GM19324 (cell line): ENCODE measurements around the gene CYP27C1.
"Not testable (repeated sequence)": the region's sequence is repeated elsewhere in the genome, so short reads cannot be mapped to it uniquely, and the experiment has no call there.

Experiments used
- ATAC-seq: cut with Tn5 transposase; IDR thresholded peaks from one replicate; pipeline ENCODE4 v1.9.1; 2021; ENCODE audit warnings: mild to moderate bottlenecking, moderate library complexity; ENCODE audit not compliant: unreplicated experiment, low FRiP score

The CYP27C1 gene

GRCh38 chr2:127175041-127175721 lies 44.9 kb downstream of the CYP27C1 start:
- no peak for ATAC-seq

DNA sequence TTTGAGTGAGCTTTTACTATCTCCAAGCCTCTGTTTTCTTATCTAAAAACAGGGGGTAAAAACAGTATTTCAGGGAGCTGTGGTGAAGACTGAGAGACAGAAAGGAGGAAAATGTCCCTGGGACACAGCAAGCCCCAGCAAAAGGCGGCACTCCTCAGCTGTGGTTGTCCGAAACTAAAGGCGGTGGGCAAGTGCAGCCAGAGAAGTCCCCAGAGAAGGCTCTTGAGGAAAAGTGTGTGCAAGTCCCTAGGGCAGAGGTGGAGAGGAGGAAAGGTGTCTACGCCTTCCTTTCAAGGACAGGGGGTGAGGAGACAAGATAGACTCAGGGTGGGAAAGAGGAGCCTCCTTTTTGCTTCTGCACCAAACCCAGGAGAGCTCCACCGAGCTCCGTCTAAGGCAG lies 45.5 kb downstream of the CYP27C1 start:
- no peak for ATAC-seq

- ATAC-seq = no peak
These were observed 46.0 kb downstream of the CYP27C1 start for GRCh38 chr2:127174136-127174535.

- ATAC-seq = no peak
These were observed 47.0 kb downstream of the CYP27C1 start for GRCh38 chr2:127173057-127173456.

- ATAC-seq = no peak
These were observed 47.8 kb downstream of the CYP27C1 start for GRCh38 chr2:127172306-127172705.

DNA sequence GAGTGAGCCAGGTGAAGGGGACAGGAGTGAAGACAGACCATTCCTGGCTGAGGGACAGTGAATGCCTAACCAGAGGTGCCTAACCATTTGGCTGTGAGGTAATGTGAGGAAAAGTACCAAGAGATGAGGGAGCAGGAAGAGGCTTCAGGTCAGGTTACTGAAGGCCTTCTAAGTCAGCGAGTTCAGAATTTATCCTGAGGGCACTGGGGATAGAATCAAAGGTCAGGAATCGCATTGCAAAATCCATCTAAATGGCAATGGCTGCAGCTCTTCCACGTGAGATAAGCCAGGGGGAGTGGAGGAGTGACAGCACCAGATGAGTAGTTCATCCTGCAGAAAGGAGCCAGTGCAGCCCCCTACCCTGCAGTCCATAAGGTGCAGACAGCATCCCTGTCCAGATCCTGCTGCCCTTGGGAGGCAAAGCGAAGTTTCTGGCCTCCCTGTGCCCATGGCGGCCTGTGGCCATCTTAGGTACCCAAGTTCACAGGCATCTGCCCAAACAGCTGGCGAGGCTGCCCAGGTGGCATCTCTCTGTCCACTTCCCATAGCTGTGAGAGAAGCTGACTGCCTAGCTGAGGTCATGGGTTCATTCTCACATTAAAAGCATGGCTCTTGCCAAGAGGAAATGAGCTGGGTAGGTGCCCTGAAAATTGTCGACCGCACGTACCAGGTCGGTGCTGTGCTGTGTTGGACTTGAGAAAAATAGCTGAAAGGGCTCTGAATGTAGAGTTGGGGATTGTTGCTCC lies 49.5 kb downstream of the CYP27C1 start:
- no peak for ATAC-seq

- no peak for ATAC-seq
These were observed 50.1 kb downstream of the CYP27C1 start for GRCh38 chr2:127170021-127170420.

- no peak for ATAC-seq
These were observed 50.9 kb downstream of the CYP27C1 start for GRCh38 chr2:127169066-127169660.

DNA sequence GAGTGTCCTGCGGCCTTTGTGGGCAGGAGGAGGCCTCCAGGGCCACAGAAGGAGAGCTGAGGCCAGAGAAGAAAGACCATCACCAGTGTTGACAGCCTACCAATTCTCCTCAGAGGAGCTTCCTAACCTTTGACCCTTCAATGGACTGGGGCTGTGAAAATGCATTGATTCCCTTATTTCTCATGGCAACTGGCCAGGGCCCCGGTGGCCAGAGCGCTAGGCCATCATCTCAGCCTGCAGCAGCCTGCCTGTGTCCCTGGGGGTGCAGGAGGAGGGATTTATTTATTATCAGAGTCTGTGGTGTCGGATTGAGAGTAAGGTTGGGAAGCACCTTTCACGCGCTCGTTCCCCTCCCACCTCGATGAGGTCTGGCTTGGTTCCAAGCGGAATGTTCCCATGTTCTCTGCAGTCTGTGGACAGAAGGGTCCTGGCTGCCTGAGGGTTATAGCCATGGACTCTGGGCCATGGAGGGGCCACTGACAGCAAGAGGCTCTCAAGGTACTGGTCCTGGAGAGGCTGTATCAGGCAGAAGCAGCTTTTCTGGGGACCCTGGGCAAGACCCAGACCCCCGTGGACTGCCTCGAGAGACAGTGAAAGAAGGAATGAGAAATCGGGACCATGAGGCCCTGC lies 53.8 kb downstream of the CYP27C1 start:
- no peak for ATAC-seq

- no peak for ATAC-seq
These were observed 54.6 kb downstream of the CYP27C1 start for GRCh38 chr2:127165539-127165935.

DNA sequence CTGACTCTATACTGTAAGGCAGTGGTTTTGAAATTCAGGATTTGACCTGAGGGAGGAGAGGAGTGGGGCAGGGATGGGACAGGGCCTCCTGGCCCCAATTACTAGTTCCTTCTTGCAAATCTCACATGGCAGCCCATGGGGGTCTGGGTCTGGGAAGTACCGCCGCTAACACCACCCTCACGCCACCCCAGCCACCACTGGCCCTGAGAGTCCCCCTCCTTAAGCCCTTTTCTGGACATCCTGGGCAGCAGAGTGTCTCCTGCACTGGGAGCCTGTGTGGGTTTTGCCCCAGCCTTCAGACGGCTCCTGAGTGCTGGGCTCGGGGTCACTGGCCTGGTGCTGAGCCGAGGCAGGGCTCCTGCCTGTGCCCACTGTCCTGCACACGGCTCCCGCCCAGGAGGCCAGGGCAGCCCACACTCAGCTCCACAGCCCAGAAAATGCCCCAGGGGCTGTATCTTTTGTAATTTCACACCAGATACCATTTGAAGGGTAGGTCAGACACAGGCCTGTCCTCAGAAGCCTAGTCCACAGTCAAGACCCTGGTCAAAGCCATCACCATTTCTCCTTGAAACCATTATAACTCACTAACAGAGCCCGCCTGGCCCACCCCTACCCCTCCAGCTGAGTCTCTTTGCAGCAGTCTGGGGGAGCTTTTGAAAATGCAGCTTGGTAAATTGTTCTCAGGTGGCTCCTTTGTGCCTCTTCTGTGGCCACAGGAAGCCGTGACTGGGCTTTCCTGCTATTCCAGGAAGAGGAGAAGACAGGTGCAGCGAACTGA lies 55.1 kb downstream of the CYP27C1 start:
- ATAC-seq = no peak

DNA sequence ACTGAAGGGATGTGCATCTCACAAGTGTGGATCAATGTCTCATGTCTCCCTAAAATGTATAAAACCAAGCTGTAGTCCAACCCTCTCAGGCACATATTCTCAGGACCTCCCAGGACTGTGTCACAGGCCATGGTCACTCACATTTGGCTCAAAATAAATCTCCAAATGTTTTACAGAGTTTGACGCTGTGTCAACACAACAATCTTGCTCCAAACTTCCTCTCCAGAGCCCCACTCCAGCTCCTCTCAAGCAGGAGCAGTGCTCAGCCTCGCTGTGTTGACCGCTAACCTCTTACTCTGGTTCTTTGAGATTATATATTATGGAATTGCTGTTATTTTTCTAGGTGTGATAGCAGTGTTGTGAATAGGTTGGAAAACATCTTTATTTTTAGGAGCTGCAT lies 56.2 kb downstream of the CYP27C1 start:
- ATAC-seq = no peak

DNA sequence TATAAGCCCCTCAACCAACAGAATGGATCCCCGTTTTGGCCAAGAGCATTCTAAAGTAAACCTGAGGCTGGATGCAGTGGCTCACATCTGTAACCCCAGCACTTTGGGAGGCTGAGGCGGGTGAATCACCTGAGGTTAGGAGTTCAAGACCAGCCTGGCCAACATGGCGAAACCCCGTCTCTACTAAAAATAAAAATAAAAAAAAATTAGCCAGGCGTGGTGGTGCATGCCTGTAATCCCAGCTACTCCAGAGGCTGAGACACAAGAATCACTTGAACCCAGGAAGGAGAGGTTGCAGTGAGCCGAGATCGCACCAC lies 57.1 kb downstream of the CYP27C1 start:
- ATAC-seq = not testable (repeated sequence)

DNA sequence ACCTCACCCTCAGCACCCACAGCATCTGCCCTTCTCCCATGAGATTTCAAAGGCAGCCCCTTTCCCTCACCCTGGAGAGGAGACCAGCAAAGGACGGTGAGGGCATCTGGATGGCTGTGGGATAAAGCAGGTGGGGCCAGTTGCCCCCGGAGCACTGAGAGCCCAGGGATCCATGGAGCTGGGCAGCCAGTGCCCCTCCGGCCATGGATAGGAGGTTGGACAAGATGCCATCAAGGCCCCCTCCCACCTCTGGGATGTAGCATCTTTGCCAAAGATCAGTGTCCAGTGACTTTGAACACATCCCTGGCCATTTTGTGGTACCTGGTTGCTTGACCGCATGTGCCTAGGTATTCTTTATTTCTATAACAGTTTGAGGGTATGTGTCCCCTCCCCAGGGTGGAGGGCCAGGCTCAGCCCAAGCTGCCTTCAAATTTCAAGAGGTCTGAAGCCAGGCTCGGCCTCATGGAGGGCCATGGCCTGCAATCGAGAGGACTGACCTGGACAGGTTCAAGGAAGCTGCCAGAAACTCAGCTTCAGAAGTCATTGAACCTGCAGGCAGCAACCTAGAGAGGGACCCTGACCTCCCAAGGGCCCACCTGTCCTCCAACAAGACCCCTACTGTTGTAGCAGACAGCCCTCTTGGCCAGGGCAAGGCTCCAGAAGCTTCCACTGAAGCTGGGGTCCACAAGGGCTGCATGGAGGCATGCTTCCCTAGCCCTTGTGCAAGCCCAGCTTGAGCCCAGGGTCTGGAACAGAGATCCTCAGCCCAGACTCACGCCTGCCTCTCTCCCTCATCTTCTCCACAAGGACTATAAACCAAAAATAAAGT lies 57.6 kb downstream of the CYP27C1 start:
- no peak for ATAC-seq

GRCh38 chr2:127161176-127162136 lies 58.6 kb downstream of the CYP27C1 start:
- ATAC-seq = no peak

GRCh38 chr2:127160676-127161075 lies 59.4 kb downstream of the CYP27C1 start:
- ATAC-seq = no peak

- no peak for ATAC-seq
These were observed 60.6 kb downstream of the CYP27C1 start for GRCh38 chr2:127159543-127159942.

DNA sequence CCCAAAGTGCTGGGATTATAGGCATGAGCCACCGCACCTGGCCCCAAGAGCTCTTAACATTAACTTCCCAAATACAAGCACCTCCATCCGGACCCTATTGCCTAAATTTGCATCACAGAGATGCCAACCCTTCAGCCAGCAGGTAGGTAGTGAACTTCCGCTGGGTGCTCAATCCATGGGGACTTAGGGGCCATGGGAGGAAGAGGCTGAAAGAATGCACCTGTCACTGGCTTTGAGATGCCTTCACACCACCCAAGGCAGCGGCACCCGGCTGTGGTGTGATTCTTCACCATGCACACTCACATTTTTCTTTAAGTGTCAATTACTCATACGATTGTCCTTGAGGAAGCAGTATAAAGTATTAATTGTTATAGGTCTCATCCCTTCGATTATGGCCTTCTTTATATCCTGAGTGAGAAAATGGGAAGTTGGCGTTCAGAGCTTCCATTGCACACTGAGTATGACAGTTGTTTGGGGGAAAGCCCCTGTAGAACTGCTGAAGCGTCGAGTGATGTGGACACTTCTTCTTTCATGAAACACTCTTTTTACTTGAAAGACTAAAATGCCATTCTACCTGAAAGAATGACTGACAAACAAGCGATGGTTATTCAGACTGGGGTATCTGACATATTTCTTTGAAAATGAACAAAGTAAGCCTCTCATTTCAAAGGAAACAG lies 61.3 kb downstream of the CYP27C1 start:
- ATAC-seq = no peak
